GM18873 (cell line): ENCODE measurements around the gene AMHR2.
A peak's percentile ranks its signal among the peaks of the same experiment; 100 is the strongest.
"Not testable (repeated sequence)": the region's sequence is repeated elsewhere in the genome, so short reads cannot be mapped to it uniquely, and the experiment has no call there.

Source experiments
- ATAC-seq: cut with Tn5 transposase; IDR thresholded peaks from one replicate; pipeline ENCODE4 v1.9.1; 2021; ENCODE audit warnings: mild to moderate bottlenecking, moderate library complexity, moderate number of reproducible peaks; ENCODE audit not compliant: unreplicated experiment, low FRiP score

Gene AMHR2

GRCh38 chr12:53423597-53423996 lies at the start of gene AMHR2:
TSS of gene AMHR2 (plus strand) at chr12:53423855. CDS start at chr12:53423935, 80 bp downstream.
- no peak for ATAC-seq

DNA sequence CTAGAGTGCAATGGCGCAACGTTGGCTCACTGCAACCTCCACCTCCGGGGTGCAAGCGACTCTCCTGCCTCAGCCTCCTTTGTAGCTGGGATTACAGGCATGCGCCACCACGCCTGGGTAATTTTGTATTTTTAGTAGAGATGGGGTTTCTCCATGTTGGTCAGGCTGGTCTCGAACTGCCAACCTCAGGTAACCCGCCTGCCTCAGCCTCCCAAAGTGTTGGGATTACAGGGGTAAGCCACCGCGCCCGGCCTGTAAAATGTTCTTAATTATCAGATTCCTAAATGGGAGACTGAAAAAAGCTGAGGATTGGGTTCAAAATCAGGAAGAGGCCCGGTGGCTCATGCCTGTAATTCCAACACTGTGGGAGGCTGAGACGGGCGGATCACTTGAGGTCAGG lies 49.4 kb upstream of the AMHR2 start:
- ATAC-seq: not testable (repeated sequence)

DNA sequence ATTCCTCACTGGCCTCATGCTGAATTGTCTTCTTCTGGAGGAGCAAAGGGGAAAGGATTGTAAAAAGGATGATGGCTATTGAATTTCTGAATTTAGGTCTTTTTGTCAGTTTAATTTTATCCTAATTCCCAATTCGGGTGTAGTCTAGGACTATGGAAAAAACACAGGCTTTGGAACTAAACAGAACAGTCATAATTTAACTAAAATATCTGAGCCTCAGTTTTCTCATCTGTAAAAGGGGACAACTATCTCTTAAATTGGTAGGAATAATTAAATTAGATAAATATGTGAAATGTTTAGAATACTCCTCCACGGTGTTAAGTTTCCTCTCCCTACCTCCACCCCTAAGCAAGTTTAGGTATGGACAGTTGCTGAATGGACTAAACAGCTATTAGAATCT lies 46.9 kb upstream of the AMHR2 start:
- ATAC-seq: no peak

DNA sequence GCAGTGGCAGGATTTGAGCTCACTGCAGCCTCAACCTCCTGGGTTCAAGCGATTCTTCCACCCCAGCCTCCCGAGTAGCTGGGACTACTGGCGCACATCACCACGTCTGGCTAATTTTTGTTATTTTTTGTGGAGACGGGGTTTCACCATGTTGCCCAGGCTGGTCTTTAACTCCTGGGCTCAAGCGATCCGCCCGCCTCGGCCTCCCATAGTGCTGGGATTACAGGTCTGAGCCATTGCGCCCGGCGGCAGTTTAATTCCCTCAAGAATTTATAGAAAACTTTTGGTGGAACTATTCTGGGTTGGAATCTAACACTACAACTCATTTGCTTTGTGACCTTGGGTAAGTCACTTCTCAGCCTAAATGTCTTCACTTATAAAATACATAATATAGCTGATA lies 45.4 kb upstream of the AMHR2 start:
- no peak for ATAC-seq

DNA sequence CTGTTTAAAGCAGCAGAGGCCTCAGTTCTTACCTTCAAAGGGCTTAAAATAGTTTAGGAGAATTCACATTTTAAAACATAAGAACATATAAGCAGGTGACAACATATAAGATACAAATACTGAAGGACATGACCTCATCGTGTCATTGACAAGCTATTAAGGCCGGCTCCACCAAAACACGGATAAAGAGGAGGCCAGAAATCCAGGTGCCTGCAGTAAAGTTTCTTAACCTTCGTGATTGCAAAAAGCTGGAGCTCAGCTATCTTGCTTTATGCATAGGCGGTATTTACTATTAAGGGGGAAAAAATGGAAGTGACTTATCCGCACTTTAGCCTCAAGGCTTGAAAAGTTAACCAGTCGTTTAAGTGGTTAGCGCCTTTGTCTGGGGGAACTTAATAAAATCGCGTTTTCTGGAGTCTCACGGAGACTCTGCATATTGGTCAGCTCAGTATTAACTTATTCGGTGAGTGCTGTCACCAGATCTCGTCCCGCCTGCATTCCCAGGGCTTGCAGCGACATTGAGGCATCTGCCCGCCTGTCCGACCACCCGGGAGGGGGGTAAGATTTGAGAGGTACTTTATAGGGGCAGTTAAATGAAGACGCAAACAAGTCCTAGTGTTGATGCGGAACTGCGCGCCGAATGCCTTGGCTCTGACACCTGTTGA lies 44.8 kb upstream of the AMHR2 start:
- ATAC-seq: no peak

GRCh38 chr12:53379389-53380103 lies 44.1 kb upstream of the AMHR2 start:
- ATAC-seq: peak; percentile 74

GRCh38 chr12:53380104-53380793 lies 43.4 kb upstream of the AMHR2 start, which contains the start of gene SP1:
TSS of gene SP1 (plus strand) at chr12:53380176. CDS start at chr12:53380292, 116 bp downstream.
- no peak for ATAC-seq

GRCh38 chr12:53380794-53381730 lies 42.6 kb upstream of the AMHR2 start:
- no peak for ATAC-seq

DNA sequence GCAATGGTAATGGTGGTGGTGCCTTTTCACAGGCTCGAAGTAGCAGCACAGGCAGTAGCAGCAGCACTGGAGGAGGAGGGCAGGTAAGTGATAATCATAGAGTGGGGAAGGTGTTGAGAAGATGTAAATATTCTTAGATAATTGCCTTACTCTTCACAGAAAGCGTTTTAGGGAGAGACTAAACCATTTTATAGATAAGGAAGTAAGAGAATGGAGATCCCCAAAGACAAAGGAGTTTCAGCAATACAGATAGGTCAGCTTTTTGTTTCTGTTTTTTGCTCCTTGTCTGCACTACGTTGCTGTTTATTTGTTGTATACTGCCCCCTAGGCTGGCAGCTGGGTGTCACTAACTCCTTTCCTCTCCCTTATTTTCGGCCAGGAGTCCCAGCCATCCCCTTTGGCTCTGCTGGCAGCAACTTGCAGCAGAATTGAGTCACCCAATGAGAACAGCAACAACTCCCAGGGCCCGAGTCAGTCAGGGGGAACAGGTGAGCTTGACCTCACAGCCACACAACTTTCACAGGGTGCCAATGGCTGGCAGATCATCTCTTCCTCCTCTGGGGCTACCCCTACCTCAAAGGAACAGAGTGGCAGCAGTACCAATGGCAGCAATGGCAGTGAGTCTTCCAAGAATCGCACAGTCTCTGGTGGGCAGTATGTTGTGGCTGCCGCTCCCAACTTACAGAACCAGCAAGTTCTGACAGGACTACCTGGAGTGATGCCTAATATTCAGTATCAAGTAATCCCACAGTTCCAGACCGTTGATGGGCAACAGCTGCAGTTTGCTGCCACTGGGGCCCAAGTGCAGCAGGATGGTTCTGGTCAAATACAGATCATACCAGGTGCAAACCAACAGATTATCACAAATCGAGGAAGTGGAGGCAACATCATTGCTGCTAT lies 41.7 kb upstream of the AMHR2 start:
- ATAC-seq: no peak

GRCh38 chr12:53383258-53383657 lies 40.4 kb upstream of the AMHR2 start:
- no peak for ATAC-seq

GRCh38 chr12:53386381-53386780 lies 37.3 kb upstream of the AMHR2 start:
- ATAC-seq: not testable (repeated sequence)

DNA sequence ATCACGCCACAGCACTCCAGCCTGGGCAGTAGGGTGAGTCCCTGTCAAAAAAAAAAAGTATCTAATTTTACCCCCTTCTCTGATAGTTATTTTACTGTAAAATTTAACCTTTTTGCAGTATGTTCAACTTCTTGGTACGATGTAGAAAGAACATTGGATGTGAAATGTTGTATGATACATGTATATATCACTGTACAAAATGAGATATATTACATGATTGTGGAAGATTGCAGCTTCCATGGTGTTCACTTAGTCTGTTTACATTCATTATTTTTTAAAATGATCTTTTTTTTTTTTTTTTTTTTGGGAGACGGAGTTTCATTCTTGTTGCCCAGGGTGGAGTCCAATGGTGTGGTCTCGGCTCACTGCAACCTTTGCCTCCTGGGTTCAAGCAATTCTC lies 34.7 kb upstream of the AMHR2 start:
- no peak for ATAC-seq

DNA sequence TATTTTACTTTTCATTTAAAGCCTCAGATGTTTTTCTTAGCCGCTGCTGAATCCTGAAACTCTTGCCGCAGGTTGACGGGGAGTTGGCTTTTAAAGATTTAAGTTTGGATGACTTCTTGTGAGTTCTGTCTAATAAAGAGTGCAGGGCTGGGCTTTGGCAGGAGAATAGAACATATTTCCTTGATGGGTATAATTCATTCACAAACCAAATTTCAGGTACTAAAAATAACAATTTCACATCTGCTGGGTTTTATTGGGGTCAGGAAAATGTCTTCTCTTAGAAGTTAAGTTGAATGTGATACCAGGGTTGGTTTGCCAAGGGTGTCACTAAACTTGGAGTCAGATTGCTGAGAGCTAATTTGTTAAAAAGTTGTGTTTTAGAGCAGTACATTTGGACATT lies 34.0 kb upstream of the AMHR2 start:
- ATAC-seq: no peak

DNA sequence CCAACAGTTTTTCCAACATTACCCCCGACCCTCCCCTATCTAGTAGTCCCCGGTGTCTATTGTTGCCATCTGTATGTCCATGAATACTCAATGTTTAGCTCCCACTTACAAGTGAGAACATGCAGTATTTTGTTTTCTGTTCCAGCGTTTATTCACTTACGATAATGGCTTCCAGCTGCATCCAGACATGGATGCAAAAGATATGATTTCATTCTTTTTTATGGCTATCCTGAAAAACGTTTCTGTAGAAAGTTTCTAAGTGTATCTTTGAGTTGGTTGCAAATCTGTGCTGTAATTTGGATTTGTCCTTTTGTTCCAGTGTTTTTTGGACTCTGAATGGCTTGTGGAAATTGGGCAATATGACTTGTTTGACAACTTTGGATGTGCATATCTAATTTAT lies 31.9 kb upstream of the AMHR2 start:
- ATAC-seq: no peak

DNA sequence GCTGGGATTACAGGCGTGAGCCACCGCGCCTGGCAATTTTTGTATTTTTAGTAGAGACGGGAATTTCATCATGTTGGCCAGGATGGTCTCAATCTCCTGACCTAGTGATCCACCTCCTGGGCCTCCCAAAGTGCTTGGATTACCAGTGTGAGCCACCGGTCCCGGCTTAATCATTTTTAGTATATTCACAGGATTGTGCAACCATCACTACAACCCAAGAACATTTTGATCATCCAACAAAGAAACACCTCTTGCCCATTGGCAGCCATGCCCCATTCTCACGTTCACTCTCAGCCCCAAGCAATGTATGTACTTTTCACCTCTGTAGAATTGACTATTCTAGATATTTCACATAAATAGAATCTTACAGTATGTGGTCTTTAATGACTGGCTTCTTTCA lies 23.8 kb upstream of the AMHR2 start:
- ATAC-seq: no peak

- ATAC-seq: not testable (repeated sequence)
Measured at GRCh38 chr12:53402351-53402750, 21.3 kb upstream of the AMHR2 start.

DNA sequence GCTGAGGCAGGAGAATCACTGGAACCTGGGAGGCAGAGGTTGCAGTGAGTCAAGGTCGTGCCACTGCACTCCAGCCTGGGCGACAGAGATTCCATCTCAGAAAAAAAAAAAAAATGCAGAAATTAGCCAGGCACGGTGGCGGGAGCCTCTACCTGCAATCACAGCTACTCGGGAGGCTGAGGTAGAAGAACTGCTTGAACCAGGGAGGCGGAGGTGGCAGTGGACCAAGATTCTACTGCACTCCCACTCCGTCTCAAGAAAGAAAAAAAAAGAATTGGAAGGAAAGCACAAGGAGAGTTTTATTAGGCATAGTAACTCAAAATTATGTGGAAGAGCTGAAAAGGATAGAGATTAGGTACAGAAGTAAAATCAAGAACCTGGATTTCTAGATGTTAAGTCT lies 20.8 kb upstream of the AMHR2 start:
- no peak for ATAC-seq

- ATAC-seq: no peak
Measured at GRCh38 chr12:53410951-53411350, 12.7 kb upstream of the AMHR2 start.

- ATAC-seq: no peak
Measured at GRCh38 chr12:53413485-53414204, 10.0 kb upstream of the AMHR2 start.
